ENCODE results near the gene SEMA3C.

- TF ChIP-seq POU2F2 (IDR thresholded peaks at IDR 0.05; ENCODE audit: low read depth, low read length) (no peak), POLR2AphosphoS5 (IDR thresholded peaks at IDR 0.05; ENCODE audit: low read depth, low read length) (no peak), POLR2A (IDR thresholded peaks at IDR 0.05; ENCODE audit: low read depth, low read length) (no peak), TAF1 (IDR thresholded peaks at IDR 0.05; ENCODE audit: low read depth, low read length) (no peak)
Measured at GRCh38 chr7:80824253-80824652, 94.6 kb downstream of the SEMA3C start.
